OCI-LY3 (cell line): ENCODE results near the gene FNBP1.

Experiments used
- H2AFZ ChIP-seq: fragments of 200-600, 300-600 bp; shearing (Covaris generic); 2 replicates; pipeline ENCODE4 v1.6.0; 2014; ENCODE audit warnings: antibody characterized with exemption, low read depth, low read length
- H3K27ac ChIP-seq: fragments of 200-600, 300-600 bp; sonication (generic); 2 replicates; pipeline ENCODE4 v1.5.1; 2014; ENCODE audit warnings: mild to moderate bottlenecking, low read length, moderate library complexity, mixed read lengths
- H3K27me3 ChIP-seq: fragments of 200-600, 300-600 bp; sonication (generic); 2 replicates; pipeline ENCODE4 v1.6.1; 2014; ENCODE audit warnings: low read depth, low read length, mixed read lengths
- H3K36me3 ChIP-seq: fragments of 200-600, 300-600 bp; sonication (generic); replicated peaks from 2 replicates; pipeline ENCODE3; 2014; ENCODE audit warnings: low read depth, low read length, mixed read lengths
- H3K4me1 ChIP-seq: fragments of 300-600, 200-600 bp; sonication (generic); 2 replicates; pipeline ENCODE4 v1.6.1; 2014; ENCODE audit warnings: low read length, mixed read lengths
- H3K4me2 ChIP-seq: fragments of 200-600, 300-600 bp; sonication (generic); 2 replicates; pipeline ENCODE4 v1.6.1; 2014; ENCODE audit warnings: low read length, mixed read lengths
- H3K4me3 ChIP-seq: fragments of 300-600, 200-600 bp; sonication (generic); 2 replicates; pipeline ENCODE4 v1.5.1; 2014; ENCODE audit warnings: antibody characterized with exemption, mild to moderate bottlenecking, low read length, moderate library complexity
- H3K79me2 ChIP-seq: fragments of 300-600, 200-600 bp; shearing (Covaris generic); 2 replicates; pipeline ENCODE4 v1.6.1; 2014; ENCODE audit warnings: mild to moderate bottlenecking, low read length, mixed read lengths
- H3K9ac ChIP-seq: fragments of 300-600, 200-600 bp; shearing (Covaris generic); 2 replicates; pipeline ENCODE4 v1.6.0; 2014; ENCODE audit warnings: mild to moderate bottlenecking, low read length, moderate library complexity
- H3K9me3 ChIP-seq: fragments of 200-600, 300-600 bp; shearing (Covaris generic); 2 replicates; pipeline ENCODE4 v1.6.1; 2014; ENCODE audit warnings: low read length, mixed read lengths; ENCODE audit not compliant: insufficient read depth
- H4K20me1 ChIP-seq: fragments of 200-600, 300-600 bp; sonication (generic); 2 replicates; pipeline ENCODE4 v1.6.1; 2016; ENCODE audit warnings: low read length, mixed read lengths; ENCODE audit not compliant: insufficient read depth
- EZH2phosphoT487 ChIP-seq: fragments of 200-600 bp; shearing (Covaris generic); IDR thresholded peaks from 2 replicates; pipeline ENCODE4 v1.6.1; 2018; ENCODE audit warnings: antibody characterized with exemption, mixed run types, low read depth
- TF ChIP-seq, protein P1 (sequence below): fragments of 200-600, 300-600 bp; sonication (generic); IDR thresholded peaks from 2 replicates; pipeline ENCODE4 v1.5.1; 2014; ENCODE audit warnings: antibody characterized with exemption, low read length, low read depth

Gene FNBP1

DNA sequence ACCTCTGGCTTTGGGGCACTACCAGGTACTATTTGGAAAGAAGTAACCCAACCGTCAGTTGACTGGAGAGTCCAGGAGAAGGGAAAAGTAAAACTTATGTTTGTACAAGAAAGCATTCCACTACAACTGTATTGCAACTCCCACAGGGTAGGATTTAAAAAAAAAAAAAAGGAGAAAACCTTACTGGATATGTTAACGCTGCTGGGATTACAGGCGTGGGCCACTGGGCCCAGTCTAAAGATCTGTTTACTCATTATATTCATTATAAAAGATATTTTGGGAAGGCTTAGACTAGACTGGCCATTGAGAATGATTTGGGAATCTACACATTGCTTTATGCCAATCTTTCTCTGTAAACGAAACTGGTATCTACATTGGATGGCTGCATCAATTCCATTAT, 121.1 kb downstream of the FNBP1 start:
- Histone ChIP-seq H2AFZ (no peak overlapping the region), H3K4me3 (no peak overlapping the region), H3K27ac (no peak overlapping the region), H3K9ac (no peak overlapping the region), H3K4me2 (no peak overlapping the region), H3K79me2 (peaks cover 88% of the 10 kb centered on the region), H3K4me1 (no peaks in the 10 kb centered on the region), H4K20me1 (peaks cover 85% of the 10 kb centered on the region), H3K36me3 (peaks cover 71% of the 10 kb centered on the region), H3K27me3 (no peaks in the 10 kb centered on the region), H3K9me3 (no peaks in the 10 kb centered on the region)
- TF ChIP-seq, protein P1, sequence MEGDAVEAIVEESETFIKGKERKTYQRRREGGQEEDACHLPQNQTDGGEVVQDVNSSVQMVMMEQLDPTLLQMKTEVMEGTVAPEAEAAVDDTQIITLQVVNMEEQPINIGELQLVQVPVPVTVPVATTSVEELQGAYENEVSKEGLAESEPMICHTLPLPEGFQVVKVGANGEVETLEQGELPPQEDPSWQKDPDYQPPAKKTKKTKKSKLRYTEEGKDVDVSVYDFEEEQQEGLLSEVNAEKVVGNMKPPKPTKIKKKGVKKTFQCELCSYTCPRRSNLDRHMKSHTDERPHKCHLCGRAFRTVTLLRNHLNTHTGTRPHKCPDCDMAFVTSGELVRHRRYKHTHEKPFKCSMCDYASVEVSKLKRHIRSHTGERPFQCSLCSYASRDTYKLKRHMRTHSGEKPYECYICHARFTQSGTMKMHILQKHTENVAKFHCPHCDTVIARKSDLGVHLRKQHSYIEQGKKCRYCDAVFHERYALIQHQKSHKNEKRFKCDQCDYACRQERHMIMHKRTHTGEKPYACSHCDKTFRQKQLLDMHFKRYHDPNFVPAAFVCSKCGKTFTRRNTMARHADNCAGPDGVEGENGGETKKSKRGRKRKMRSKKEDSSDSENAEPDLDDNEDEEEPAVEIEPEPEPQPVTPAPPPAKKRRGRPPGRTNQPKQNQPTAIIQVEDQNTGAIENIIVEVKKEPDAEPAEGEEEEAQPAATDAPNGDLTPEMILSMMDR: no peak
- no peak for TF ChIP-seq EZH2phosphoT487

DNA sequence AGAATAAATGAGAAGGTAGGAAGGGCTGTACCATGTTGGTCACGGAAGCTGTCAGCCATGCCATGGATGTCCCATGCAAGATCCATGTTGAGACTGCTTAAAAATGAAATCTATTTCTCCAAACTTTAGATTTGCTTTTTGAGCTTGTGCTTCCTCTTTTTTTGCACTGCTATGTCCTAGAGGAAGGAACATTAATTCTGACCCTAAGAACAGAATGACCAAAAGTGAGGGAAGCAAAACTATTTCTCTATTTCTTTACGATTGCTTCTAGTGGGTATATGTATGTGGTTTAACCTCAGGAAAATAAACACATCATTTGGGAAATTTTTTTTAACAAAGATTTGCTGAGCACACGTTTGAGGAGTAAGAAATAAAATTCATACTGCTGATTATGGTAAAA, 123.1 kb downstream of the FNBP1 start:
- Histone ChIP-seq H3K4me1 (no peaks in the 10 kb centered on the region), H4K20me1 (peaks cover 92% of the 10 kb centered on the region), H3K27ac (peak overlapping the region; percentile 2; the same call in 1 of the 2 replicates), H3K9me3 (no peaks in the 10 kb centered on the region), H3K4me3 (no peak overlapping the region), H3K4me2 (no peak overlapping the region), H2AFZ (no peak overlapping the region), H3K79me2 (peaks cover 96% of the 10 kb centered on the region), H3K36me3 (peaks cover 73% of the 10 kb centered on the region), H3K27me3 (no peaks in the 10 kb centered on the region), H3K9ac (no peak overlapping the region)
- TF ChIP-seq EZH2phosphoT487: no peak
- TF ChIP-seq, protein P1: no peak

DNA sequence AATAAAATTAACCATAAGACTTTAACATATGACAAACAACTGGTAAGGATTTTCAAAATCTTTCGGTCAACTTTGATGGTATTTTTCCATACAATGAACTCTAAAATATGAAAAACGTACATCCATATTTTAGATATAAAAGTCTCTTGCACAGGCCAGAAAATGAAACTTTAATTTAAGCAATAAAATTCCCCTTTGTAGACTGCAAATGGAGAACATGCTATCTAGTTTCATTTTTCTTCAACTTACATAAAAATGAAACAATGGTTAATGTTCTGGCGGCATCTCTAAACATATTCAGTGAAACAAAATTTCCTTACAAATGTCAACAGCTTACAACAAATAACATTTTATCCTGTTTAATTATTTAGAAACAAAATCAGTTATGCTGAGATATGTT, 123.7 kb downstream of the FNBP1 start:
- H3K27me3 ChIP-seq: no peaks in the 10 kb centered on the region
- H3K27ac ChIP-seq: no peak overlapping the region
- peaks cover 70% of the 10 kb centered on the region for H3K36me3 ChIP-seq
- no peak overlapping the region for H2AFZ ChIP-seq
- no peak overlapping the region for H3K4me3 ChIP-seq
- no peak overlapping the region for H3K4me2 ChIP-seq
- TF ChIP-seq EZH2phosphoT487: no peak
- TF ChIP-seq, protein P1: no peak
- no peaks in the 10 kb centered on the region for H3K4me1 ChIP-seq
- H3K9ac ChIP-seq: no peak overlapping the region
- H3K79me2 ChIP-seq: peaks cover 93% of the 10 kb centered on the region
- no peaks in the 10 kb centered on the region for H3K9me3 ChIP-seq
- H4K20me1 ChIP-seq: peaks cover 89% of the 10 kb centered on the region

DNA sequence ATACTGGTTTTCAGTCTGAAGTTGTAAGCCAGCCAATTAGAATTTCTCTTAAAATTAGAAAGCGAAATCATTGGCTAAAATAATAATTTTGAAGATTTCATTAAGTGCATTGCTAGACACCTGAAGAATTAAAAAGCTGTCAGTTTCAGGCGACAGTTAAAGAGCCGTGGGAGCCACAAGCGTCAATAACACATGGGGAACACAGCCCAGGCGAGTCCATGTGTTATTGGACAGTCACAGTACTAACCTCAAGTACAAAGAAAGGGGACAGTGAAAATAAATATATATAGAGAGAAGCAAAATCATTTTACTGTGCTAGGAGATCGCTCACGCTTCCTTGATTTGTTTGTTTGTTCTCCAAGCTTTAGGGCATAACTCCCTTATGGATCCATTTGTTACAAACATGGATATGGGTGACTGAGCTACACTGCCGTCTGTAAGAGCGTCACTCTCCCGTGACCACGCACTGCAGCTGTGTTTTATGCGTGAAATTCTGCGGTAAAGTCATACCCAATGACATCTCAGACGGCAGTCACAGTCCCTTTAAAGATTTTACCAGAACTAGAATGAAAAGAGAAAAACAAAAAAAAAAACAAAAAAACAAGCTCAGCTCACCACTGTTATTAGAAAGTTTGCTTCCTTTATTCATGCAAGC, 124.6 kb downstream of the FNBP1 start:
- Histone ChIP-seq H3K27me3 (no peaks in the 10 kb centered on the region), H3K4me2 (no peak overlapping the region)

More for the DNA sequence above, 124.6 kb downstream of the FNBP1 start:
- no peak overlapping the region for H2AFZ ChIP-seq
- H3K4me1 ChIP-seq: no peaks in the 10 kb centered on the region
- TF ChIP-seq EZH2phosphoT487: no peak
- TF ChIP-seq, protein P1: no peak
- peaks cover 93% of the 10 kb centered on the region for H3K79me2 ChIP-seq
- no peak overlapping the region for H3K27ac ChIP-seq
- H3K4me3 ChIP-seq: no peak overlapping the region
- no peak overlapping the region for H3K9ac ChIP-seq
- H4K20me1 ChIP-seq: peaks cover 88% of the 10 kb centered on the region
- no peaks in the 10 kb centered on the region for H3K9me3 ChIP-seq
- H3K36me3 ChIP-seq: peaks cover 65% of the 10 kb centered on the region
